Keratinocyte (primary cell): ENCODE measurements around the gene PLEKHA1.

Experiments
- CTCF ChIP-seq, 3 experiments: IDR thresholded peaks in 1 of 3; conservative IDR thresholded peaks in 1 of 3; optimal IDR thresholded peaks in 1 of 3; 2 replicates in 2 of 3; 3 replicates in 1 of 3; pipeline versions ENCODE3 to v1.5.1; 2011; ENCODE audit warnings: low read length in 3 of 3, mild to moderate bottlenecking in 3 of 3, moderate library complexity in 2 of 3, control low read depth in 1 of 3, inconsistent platforms in 1 of 3; ENCODE audit not compliant: insufficient read depth in 2 of 3; ENCODE audit errors: extremely low read depth in 1 of 3
- EZH2 ChIP-seq: IDR thresholded peaks from one replicate; pipeline ENCODE4 v1.6.1; 2012; ENCODE audit warnings: inconsistent platforms, mild to moderate bottlenecking, low read length, moderate library complexity

- TF ChIP-seq CTCF (optimal IDR thresholded peaks at IDR 0.05 in 1 of 3, IDR thresholded peaks at IDR 0.05 in 1 of 3, conservative IDR thresholded peaks at IDR 0.05 in 1 of 3; ENCODE audit: extremely low read depth in 1 of 3, insufficient read depth in 2 of 3, low read length in 3 of 3) (no peak), EZH2 (no peak)
Measured at GRCh38 chr10:122445904-122446303, 71.4 kb downstream of the PLEKHA1 start.
